Activated gamma-delta T cell treated with Interleukin-2 at 50 U/mL for 16 hours (primary cell): ENCODE data around the gene CADM4.
"Not testable (repeated sequence)": the region's sequence is repeated elsewhere in the genome, so short reads cannot be mapped to it uniquely, and the experiment has no call there.

ENCODE experiments used
- DNase-seq: peaks from one replicate; pipeline ENCODE4 v3.0.0-alpha.2; 2020

Gene CADM4

DNA sequence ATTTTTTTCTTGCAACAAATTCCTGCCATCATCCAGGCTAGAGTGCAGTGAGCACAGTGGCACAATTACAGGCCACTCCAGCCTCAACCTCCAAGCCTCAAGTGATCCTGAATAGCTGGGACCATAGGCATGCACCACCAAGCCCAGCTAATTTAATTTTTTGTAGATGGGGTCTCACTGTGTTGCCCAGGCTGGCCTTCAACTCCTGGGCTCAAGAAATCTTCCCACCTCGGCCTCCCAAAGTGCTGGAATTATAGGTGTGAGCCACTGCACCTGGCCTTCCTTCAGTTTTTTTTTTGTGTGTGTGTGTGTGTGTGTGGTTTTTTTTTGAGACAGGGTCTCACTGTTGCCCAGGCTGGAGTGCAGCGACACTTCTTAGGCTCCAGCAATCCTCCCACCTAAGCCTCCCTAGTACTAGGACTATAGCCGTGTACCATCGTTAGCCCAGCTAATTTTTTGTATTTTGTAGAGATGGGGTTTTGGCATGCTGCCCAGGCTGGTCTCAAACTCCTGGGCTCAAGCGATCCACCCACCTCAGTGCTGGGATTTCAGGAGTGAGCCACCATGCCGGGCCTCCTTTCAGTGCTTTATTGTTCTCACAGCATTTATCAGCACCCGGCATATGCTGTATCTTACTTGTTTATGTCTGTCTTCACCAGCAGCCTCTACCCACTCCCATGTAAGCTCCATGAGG lies 33.6 kb downstream of the CADM4 start:
- DNase-seq, result no peak

- not testable (repeated sequence) for DNase-seq
These were observed 39.3 kb downstream of the CADM4 start for GRCh38 chr19:43600326-43600725.

- no peak for DNase-seq
These were observed 39.9 kb downstream of the CADM4 start for GRCh38 chr19:43599635-43600295.

GRCh38 chr19:43598445-43599240 lies 41.0 kb downstream of the CADM4 start:
- DNase-seq, result no peak

DNA sequence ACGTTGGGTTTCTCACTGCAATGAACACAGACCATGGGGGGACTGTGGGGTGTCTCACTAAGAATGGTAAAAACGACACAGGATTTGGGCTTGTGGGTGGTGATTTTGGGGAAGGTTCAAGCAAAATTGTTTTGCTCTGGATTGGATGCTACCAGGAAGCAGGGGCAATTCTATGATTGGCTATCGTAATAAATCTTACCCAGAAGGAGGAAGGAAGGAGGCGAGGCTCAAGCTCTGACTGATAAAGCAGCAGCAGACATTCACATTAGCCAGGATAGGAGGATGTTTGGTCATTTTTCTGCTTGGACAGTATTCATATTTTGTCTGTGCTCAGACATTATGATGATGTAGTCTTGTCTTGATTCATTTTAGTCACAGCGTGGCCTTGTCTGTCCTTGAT lies 41.8 kb downstream of the CADM4 start:
- DNase-seq, result no peak

DNA sequence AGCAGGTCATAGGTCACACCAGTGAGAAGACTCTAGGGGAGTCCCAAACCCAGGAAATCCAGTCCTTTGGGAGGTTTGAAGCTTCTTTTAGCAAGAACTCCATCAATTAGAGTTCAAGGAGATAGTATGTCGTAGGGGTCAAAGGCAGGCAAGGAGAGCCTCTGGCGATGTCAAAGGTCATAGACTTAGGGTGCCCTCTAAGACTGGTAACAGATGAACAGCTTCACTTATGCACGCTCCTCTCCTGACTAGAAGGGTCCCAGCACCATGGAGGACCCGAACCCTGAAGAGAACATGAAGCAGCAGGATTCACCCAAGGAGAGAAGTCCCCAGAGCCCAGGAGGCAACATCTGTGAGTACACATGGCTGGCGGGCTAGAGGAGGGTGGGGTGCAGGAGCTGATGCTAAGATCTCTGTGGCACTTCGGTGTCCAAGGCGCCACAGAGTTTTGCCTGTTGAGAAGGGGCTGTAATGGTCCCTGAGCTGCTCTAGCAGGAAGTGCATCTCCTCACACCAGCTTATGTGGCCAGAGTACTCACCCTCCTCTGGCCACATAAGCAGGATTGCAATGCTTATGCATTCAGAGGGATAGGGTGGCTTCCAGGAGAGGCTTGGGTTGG lies 42.7 kb downstream of the CADM4 start:
- DNase-seq, result no peak

GRCh38 chr19:43595999-43596841 lies 43.4 kb downstream of the CADM4 start, which contains the start of the genes IRGQ and ZNF576:
IRGQ (minus strand) TSS chr19:43596134; CDS start chr19:43595338, 796 bp downstream.
ZNF576 (plus strand) TSS chr19:43596595; CDS start chr19:43597109, 514 bp downstream.
- DNase-seq, result peak; percentile 100

- no peak for DNase-seq
These were observed 44.0 kb downstream of the CADM4 start for GRCh38 chr19:43595605-43595998.

GRCh38 chr19:43594710-43595604 lies 44.7 kb downstream of the CADM4 start:
- peak; percentile 62 for DNase-seq

DNA sequence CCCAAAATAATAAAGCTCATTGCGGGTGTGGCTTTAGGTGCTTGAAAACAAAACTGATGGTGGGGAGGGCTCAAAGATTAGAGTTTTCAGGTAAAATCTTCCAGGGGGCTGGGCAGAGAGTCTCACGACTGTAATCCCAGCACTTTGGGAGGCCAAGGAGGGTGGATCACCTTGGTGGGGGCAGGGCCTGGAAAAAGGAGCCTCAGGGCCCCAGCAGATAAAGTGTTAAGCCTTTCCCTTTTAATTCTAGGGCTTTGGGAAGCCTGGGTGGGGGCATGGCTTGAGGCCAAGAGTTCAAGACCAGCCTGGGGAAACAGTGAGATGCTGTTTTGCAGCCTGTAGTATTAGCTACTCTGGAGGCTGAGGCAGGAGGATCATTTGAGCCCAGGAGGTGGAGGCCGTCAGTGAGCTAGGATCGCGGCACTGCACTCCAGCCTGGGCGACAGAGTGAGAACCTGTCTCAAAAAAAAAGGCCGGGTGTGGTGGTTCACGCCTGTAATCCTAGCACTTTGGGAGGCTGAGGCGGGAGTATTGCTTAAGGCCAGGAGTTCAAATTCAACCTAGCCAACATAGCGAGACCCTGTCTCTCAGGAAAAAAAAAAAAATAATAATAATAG lies 45.5 kb downstream of the CADM4 start:
- no peak for DNase-seq

DNA sequence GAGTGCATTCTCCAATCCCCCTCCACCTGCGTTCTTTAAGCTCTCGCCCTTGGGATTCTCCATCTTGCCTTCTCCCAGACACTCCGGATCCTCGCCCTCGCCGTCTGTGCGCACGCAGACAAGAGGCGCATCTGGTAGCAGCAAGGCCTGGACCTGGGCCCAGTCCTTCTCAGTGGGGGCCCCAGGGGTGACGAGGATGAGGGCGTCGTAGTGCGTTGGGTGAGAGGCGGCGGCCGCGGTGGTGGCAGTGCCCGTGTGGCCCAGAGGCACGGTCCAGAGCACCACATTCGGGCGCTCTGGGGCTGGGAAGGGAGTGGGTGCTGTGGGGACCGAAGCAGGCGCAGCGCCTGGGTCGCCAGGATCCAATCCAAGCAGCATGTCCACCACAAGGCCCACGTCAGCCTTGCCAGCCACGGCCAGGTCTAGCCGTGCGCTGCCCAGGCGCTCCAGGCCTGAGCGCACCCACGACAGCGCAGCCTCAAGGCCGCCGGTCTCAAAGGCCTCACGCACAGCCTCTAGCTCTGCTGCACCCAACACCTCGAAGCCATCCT lies 46.8 kb downstream of the CADM4 start:
- DNase-seq, result no peak

GRCh38 chr19:43591904-43592772 lies 47.5 kb downstream of the CADM4 start:
- no peak for DNase-seq

DNA sequence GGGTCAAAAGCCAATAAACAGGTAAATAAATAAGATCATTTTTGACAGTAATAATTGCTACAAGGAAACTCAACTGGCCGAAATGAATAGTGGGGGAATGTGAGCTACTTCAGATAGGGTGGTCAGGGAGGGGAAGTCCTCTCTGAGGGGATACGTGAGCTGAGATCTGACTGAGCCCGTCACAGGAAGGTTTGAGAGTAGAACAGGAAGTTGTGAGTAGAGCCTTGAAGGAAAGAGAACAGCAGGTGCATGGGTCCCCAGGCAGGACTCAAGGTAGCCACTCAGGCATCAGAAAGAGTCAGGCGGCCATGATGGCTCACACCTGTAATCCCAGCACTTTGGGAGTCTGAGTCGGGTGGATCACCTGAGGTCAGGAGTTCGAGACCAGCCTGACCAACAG lies 50.0 kb downstream of the CADM4 start:
- no peak for DNase-seq

DNA sequence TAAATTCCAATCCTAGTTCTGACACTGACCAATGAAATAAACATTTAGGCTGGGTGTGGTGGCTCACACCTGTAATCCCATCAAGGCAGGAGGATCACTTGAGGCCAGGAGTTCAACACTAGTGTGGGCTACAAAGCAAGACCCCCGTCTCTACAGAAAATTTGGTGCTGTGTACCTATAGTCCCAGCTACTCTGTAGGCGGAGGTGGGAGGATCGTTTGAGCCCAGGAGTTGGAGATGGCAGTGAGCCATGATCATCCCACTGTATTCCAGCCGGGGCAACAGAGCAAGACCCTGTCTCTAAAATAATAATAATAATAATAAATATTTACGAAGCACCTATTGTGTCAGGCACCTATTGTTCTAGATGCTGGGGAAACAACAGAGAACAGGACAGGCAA lies 50.4 kb downstream of the CADM4 start:
- DNase-seq, result no peak

- not testable (repeated sequence) for DNase-seq
These were observed 52.6 kb downstream of the CADM4 start for GRCh38 chr19:43587029-43587428.

- DNase-seq, result no peak
These were observed 53.3 kb downstream of the CADM4 start for GRCh38 chr19:43586346-43586745.

- no peak for DNase-seq
These were observed 55.2 kb downstream of the CADM4 start for GRCh38 chr19:43584484-43584883.

- no peak for DNase-seq
These were observed 57.2 kb downstream of the CADM4 start for GRCh38 chr19:43582495-43582894.

GRCh38 chr19:43581467-43581866 lies 58.2 kb downstream of the CADM4 start:
- no peak for DNase-seq
